Measurements from ENCODE around the gene ZDHHC14.

The ZDHHC14 gene

DNA sequence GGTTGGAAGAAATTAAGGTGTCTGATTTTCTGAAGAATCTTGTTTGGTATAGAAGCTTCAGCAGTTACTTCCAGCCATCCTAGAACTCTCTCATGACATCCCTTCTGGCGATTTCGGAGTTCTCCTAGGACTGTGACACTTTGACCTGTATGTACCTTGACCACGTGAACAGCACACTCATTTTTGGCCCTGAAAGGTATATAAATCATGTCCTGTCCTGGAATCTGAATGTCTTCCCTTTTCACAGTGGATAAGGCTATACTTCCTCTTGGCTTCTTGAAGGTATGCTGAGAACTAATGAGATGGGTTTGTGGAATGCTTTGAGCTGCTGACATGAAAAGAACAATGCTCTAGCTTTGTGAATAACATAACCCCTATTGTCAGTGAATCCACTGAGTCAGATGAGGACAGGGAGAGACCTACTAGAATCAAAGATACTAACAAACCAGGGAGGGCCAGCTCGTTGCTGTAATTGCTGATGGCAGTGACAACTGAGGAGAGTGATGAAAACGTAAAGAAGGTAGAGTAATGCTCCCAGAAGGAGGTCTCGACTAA, 6.0 kb upstream of the ZDHHC14 start:
- H3K9ac ChIP-seq = no peak overlapping the region
- no peak overlapping the region for H2AFZ ChIP-seq (ENCODE audit: low read depth)
- H3K4me1 ChIP-seq (ENCODE audit: low read depth, poor library complexity, severe bottlenecking) = peaks cover 4% of the 10 kb centered on the region
- H4K20me1 ChIP-seq (ENCODE audit: insufficient read depth) = no peaks in the 10 kb centered on the region
- no peaks in the 10 kb centered on the region for H3K79me2 ChIP-seq (ENCODE audit: insufficient read depth, low read depth)
- H3K4me3 ChIP-seq (IDR thresholded peaks at IDR 0.05; ENCODE audit: insufficient read depth, low read depth, low read length) = no peak overlapping the region
- peaks cover 14% of the 10 kb centered on the region; the same call in 1 of the 2 replicates for H3K27me3 ChIP-seq (ENCODE audit: insufficient read depth, low read depth)
- TF ChIP-seq, protein P1, sequence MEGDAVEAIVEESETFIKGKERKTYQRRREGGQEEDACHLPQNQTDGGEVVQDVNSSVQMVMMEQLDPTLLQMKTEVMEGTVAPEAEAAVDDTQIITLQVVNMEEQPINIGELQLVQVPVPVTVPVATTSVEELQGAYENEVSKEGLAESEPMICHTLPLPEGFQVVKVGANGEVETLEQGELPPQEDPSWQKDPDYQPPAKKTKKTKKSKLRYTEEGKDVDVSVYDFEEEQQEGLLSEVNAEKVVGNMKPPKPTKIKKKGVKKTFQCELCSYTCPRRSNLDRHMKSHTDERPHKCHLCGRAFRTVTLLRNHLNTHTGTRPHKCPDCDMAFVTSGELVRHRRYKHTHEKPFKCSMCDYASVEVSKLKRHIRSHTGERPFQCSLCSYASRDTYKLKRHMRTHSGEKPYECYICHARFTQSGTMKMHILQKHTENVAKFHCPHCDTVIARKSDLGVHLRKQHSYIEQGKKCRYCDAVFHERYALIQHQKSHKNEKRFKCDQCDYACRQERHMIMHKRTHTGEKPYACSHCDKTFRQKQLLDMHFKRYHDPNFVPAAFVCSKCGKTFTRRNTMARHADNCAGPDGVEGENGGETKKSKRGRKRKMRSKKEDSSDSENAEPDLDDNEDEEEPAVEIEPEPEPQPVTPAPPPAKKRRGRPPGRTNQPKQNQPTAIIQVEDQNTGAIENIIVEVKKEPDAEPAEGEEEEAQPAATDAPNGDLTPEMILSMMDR (conservative IDR thresholded peaks at IDR 0.05; ENCODE audit: low read depth, low read length) = no peak
- H3K27ac ChIP-seq = no peak overlapping the region
- H3K4me2 ChIP-seq = no peak overlapping the region
- no peaks in the 10 kb centered on the region for H3K36me3 ChIP-seq (ENCODE audit: insufficient read depth)

DNA sequence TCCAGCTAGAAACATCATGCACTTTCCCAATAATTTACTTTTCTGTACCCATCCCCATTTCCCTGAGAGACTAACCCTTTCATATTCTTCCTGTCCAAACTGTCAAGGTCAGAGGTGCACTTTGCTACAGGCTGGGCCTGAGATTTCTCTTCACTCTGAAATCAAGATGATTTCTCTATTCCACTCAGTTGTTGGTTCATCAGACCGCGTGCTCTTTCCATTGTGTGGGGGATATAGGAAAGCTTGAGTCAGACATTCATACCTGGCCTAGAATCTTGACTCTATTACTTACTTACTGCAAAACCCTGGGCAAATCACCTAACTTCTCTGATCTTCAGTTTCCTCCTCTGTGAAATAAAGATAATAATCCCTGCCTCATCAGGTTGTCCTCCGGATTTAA, 4.7 kb upstream of the ZDHHC14 start:
- H3K79me2 ChIP-seq (ENCODE audit: insufficient read depth, low read depth) = no peaks in the 10 kb centered on the region
- H2AFZ ChIP-seq (ENCODE audit: low read depth) = no peak overlapping the region
- H3K4me1 ChIP-seq (ENCODE audit: low read depth, poor library complexity, severe bottlenecking) = no peaks in the 10 kb centered on the region
- no peaks in the 10 kb centered on the region for H4K20me1 ChIP-seq (ENCODE audit: insufficient read depth)
- no peak overlapping the region for H3K4me2 ChIP-seq
- no peak overlapping the region for H3K27ac ChIP-seq
- H3K36me3 ChIP-seq (ENCODE audit: insufficient read depth) = no peaks in the 10 kb centered on the region
- no peak overlapping the region for H3K9ac ChIP-seq
- H3K4me3 ChIP-seq (IDR thresholded peaks at IDR 0.05; ENCODE audit: insufficient read depth, low read depth, low read length) = no peak overlapping the region
- TF ChIP-seq, protein P1 (conservative IDR thresholded peaks at IDR 0.05; ENCODE audit: low read depth, low read length) = no peak
- H3K27me3 ChIP-seq (ENCODE audit: insufficient read depth, low read depth) = peaks cover 7% of the 10 kb centered on the region; the same call in 1 of the 2 replicates

DNA sequence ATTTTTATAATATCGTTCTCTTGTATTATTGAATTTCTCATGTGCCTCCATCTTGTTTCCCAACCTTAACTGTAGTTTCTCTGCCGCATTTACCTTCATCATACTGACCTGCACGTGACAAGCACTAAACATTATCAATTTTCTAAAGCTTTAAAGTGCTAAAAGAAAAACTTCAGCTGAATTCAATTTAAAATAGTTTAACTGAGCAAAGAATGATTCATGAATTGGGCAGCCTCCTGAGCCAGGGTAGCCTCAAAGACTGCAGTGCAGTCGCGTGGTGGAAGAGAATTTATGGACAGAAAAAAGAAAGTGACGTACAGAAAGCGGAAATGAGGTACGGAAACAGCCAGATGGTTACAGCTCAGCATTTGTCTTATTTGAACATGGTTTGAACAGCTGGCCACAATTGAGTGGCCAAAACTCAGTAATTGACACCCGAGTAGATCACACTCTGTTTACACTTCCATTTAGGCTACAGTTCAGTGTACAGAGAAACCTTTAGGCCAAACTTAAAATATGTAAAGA, 4.2 kb upstream of the ZDHHC14 start:
- no peaks in the 10 kb centered on the region for H3K36me3 ChIP-seq (ENCODE audit: insufficient read depth)
- H2AFZ ChIP-seq (ENCODE audit: low read depth) = no peak overlapping the region
- no peaks in the 10 kb centered on the region for H3K4me1 ChIP-seq (ENCODE audit: low read depth, poor library complexity, severe bottlenecking)
- H3K4me2 ChIP-seq = no peak overlapping the region
- H3K27ac ChIP-seq = no peak overlapping the region
- TF ChIP-seq, protein P1 (conservative IDR thresholded peaks at IDR 0.05; ENCODE audit: low read depth, low read length) = no peak
- H3K9ac ChIP-seq = no peak overlapping the region
- H4K20me1 ChIP-seq (ENCODE audit: insufficient read depth) = no peaks in the 10 kb centered on the region
- no peak overlapping the region for H3K4me3 ChIP-seq (IDR thresholded peaks at IDR 0.05; ENCODE audit: insufficient read depth, low read depth, low read length)
- H3K79me2 ChIP-seq (ENCODE audit: insufficient read depth, low read depth) = no peaks in the 10 kb centered on the region
- H3K27me3 ChIP-seq (ENCODE audit: insufficient read depth, low read depth) = peaks cover 2% of the 10 kb centered on the region; the same call in 1 of the 2 replicates

DNA sequence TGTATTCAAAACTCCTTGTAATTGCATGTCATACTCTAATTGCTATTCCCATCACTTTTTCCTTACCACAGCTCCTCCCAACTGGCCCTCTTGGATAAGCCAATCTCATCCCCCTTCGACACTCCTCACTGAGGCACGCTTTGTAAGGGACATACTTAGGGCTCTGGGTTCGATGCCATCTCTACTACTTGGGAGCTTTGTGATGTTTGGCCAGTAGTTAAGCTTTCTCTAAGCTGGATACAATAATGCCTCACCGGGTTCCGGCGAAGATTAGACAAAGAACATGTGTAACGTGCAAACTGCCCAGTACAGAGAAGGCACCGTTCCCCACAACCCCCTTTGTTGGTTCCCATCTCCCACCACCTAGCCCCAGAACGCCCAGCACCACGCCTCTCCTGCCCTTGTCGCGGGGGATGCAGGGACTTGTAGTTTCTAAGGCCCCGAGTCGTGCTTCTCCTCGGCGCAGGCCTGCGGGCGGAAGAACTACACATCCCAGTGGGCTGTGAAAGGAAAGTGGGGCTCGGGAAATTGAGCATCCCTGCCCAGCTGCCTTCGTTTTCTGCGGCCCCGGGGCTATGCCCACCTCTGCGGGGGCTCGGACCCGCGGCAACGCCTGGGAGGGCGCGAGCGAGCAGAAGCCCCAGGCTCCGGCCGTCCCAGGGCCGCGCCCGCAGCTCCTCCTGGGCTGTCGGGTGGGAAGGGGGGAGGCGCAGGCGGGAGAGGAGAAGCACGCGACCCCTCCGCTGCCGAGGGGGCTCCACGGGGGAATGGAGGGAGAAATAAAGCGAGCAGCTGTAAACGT, 1.1 kb upstream of the ZDHHC14 start:
- Histone ChIP-seq H3K4me2 (peak overlapping the region; percentile 44), H2AFZ (ENCODE audit: low read depth) (peak overlapping the region; percentile 83), H3K4me3 (IDR thresholded peaks at IDR 0.05; ENCODE audit: insufficient read depth, low read depth, low read length) (no peak overlapping the region)

More for the DNA sequence above, 1.1 kb upstream of the ZDHHC14 start:
- Histone ChIP-seq H3K27me3 (ENCODE audit: insufficient read depth, low read depth) (no peaks in the 10 kb centered on the region), H3K36me3 (ENCODE audit: insufficient read depth) (no peaks in the 10 kb centered on the region), H3K27ac (peak overlapping the region; percentile 54; the same call in 1 of the 2 replicates), H3K79me2 (ENCODE audit: insufficient read depth, low read depth) (no peaks in the 10 kb centered on the region), H4K20me1 (ENCODE audit: insufficient read depth) (no peaks in the 10 kb centered on the region), H3K4me1 (ENCODE audit: low read depth, poor library complexity, severe bottlenecking) (peaks cover 8% of the 10 kb centered on the region), H3K9ac (peak overlapping the region; percentile 59; the same call in 1 of the 2 replicates)
- TF ChIP-seq, protein P1 (conservative IDR thresholded peaks at IDR 0.05; ENCODE audit: low read depth, low read length) = no peak
